ENCODE data around the gene ARHGAP10.

GRCh38 chr4:147791865-147792264 is 60.0 kb downstream of the ARHGAP10 start:
- TF ChIP-seq CTCF (IDR thresholded peaks at IDR 0.05; ENCODE audit: low read depth, low read length, poor library complexity, severe bottlenecking) (no peak), EZH2phosphoT487 (IDR thresholded peaks at IDR 0.05; ENCODE audit: borderline replicate concordance, low read length) (no peak)
